Mesendoderm (in vitro differentiated cells): ENCODE data around the gene CAMKMT.

Experiments
- DNase-seq: peaks from one replicate; pipeline ENCODE4 v3.0.0; 2013
- H2AK5ac ChIP-seq: 2 replicates; pipeline ENCODE4 v1.6.1; 2013; ENCODE audit warnings: low read length, inconsistent platforms
- H2BK120ac ChIP-seq: 2 replicates; pipeline ENCODE4 v1.6.1; 2013; ENCODE audit warnings: low read depth, mild to moderate bottlenecking, low read length, moderate library complexity, mixed read lengths
- H2BK15ac ChIP-seq: replicated peaks from 2 replicates; pipeline ENCODE4 v1.6.1; 2013; ENCODE audit warnings: low read depth, mild to moderate bottlenecking, moderate library complexity
- H2BK5ac ChIP-seq: 2 replicates; pipeline ENCODE4 v1.6.1; 2013; ENCODE audit warnings: low read length, inconsistent platforms
- H3K18ac ChIP-seq: 2 replicates; pipeline ENCODE4 v1.6.1; 2013; ENCODE audit warnings: mild to moderate bottlenecking, low read length, mixed read lengths
- H3K23ac ChIP-seq: one replicate; pipeline ENCODE4 v1.6.1; 2013; ENCODE audit warnings: low read length
- H3K27ac ChIP-seq: 2 replicates; pipeline ENCODE4 v1.5.1; 2013; ENCODE audit warnings: low read depth, mild to moderate bottlenecking, inconsistent platforms, low read length, moderate library complexity
- H3K27me3 ChIP-seq: 2 replicates; pipeline ENCODE4 v1.6.1; 2013; ENCODE audit warnings: low read length, control low read depth, mild to moderate bottlenecking, inconsistent platforms; ENCODE audit not compliant: insufficient read depth, poor library complexity
- H3K36me3 ChIP-seq: 2 replicates; pipeline ENCODE4 v1.6.1; 2013; ENCODE audit warnings: low read length, inconsistent platforms; ENCODE audit not compliant: control insufficient read depth, insufficient read depth
- H3K4ac ChIP-seq: one replicate; pipeline ENCODE4 v1.6.1; 2013; ENCODE audit warnings: low read depth, mild to moderate bottlenecking, low read length, moderate library complexity
- H3K4me1 ChIP-seq: 2 replicates; pipeline ENCODE4 v1.6.1; 2013; ENCODE audit warnings: low read depth, low read length, inconsistent platforms; ENCODE audit not compliant: control insufficient read depth
- H3K4me2 ChIP-seq: 2 replicates; pipeline ENCODE4 v1.6.1; 2013; ENCODE audit warnings: low read length
- H3K4me3 ChIP-seq: 2 replicates; pipeline ENCODE4 v1.5.1; 2013; ENCODE audit warnings: mild to moderate bottlenecking, low read length
- H3K56ac ChIP-seq: one replicate; pipeline ENCODE4 v1.6.1; 2013; ENCODE audit warnings: low read length
- H3K79me1 ChIP-seq: 2 replicates; pipeline ENCODE4 v1.6.1; 2013; ENCODE audit warnings: low read length, inconsistent platforms
- H3K79me2 ChIP-seq: 2 replicates; pipeline ENCODE4 v1.6.1; 2013; ENCODE audit warnings: mild to moderate bottlenecking, low read length; ENCODE audit not compliant: control insufficient read depth, insufficient read depth
- H3K9ac ChIP-seq: 2 replicates; pipeline ENCODE4 v1.6.1; 2013; ENCODE audit warnings: low read length, inconsistent platforms
- H4K5ac ChIP-seq: one replicate; pipeline ENCODE4 v1.6.1; 2013; ENCODE audit warnings: low read length
- H4K8ac ChIP-seq: one replicate; pipeline ENCODE4 v1.6.1; 2013; ENCODE audit warnings: low read depth, mild to moderate bottlenecking, control low read depth, low read length, moderate library complexity
- WGBS: extraction: QIAGEN DNeasy Blood & Tissue Kit; methylation state at CpG from one replicate; pipeline ENCODE4 v1.1.7; 2013; ENCODE audit warnings: low lambda C conversion rate, missing lambda C conversion rate; ENCODE audit not compliant: insufficient coverage; ENCODE audit errors: extremely low coverage; 5-methylcytosine and 5-hydroxymethylcytosine counted together

CAMKMT gene

GRCh38 chr2:44362207-44363015, 664 bp downstream of the CAMKMT start:
- Histone ChIP-seq H3K4me3 (peak overlapping the region; percentile 92), H2BK15ac (no peak overlapping the region), H3K79me2 (peaks cover 4% of the 10 kb centered on the region), H3K4me1 (peaks cover 2% of the 10 kb centered on the region), H3K27ac (peak overlapping the region; percentile 22), H3K27me3 (no peaks in the 10 kb centered on the region), H3K4ac (no peak overlapping the region), H3K18ac (peak overlapping the region; percentile 31), H3K9ac (peak overlapping the region; percentile 86), H3K56ac (peak overlapping the region; percentile 92), H2BK120ac (no peak overlapping the region), H3K23ac (peak overlapping the region; percentile 54), H4K5ac (no peak overlapping the region), H2AK5ac (no peak overlapping the region), H2BK5ac (no peak overlapping the region), H3K36me3 (no peaks in the 10 kb centered on the region), H4K8ac (no peak overlapping the region), H3K4me2 (peak overlapping the region; percentile 50), H3K79me1 (peaks cover 8% of the 10 kb centered on the region)
- no peak for DNase-seq
- no CpG with 5 or more reads among the region's 32 CpGs for WGBS

GRCh38 chr2:44364604-44365003, 2.9 kb downstream of the CAMKMT start:
- peaks cover 7% of the 10 kb centered on the region for H3K79me1 ChIP-seq
- no peak overlapping the region for H3K4me3 ChIP-seq
- no peaks in the 10 kb centered on the region for H3K36me3 ChIP-seq
- H4K5ac ChIP-seq = no peak overlapping the region
- H4K8ac ChIP-seq = no peak overlapping the region
- no peak overlapping the region for H2BK15ac ChIP-seq
- peaks cover 4% of the 10 kb centered on the region for H3K79me2 ChIP-seq
- no peak overlapping the region for H3K9ac ChIP-seq
- no peak overlapping the region for H3K18ac ChIP-seq
- no peak overlapping the region for H2BK120ac ChIP-seq
- peaks cover 2% of the 10 kb centered on the region for H3K4me1 ChIP-seq
- H3K56ac ChIP-seq = no peak overlapping the region
- no peaks in the 10 kb centered on the region for H3K27me3 ChIP-seq
- no peak overlapping the region for H3K4ac ChIP-seq
- DNase-seq = no peak
- H3K27ac ChIP-seq = no peak overlapping the region
- H3K23ac ChIP-seq = no peak overlapping the region
- no CpG with 5 or more reads among the region's 3 CpGs for WGBS
- no peak overlapping the region for H2AK5ac ChIP-seq
- H3K4me2 ChIP-seq = no peak overlapping the region
- no peak overlapping the region for H2BK5ac ChIP-seq

GRCh38 chr2:44367591-44367990, 5.8 kb downstream of the CAMKMT start:
- H3K79me1 ChIP-seq = peaks cover 3% of the 10 kb centered on the region
- no peak overlapping the region for H2AK5ac ChIP-seq
- H3K36me3 ChIP-seq = no peaks in the 10 kb centered on the region
- peaks cover 4% of the 10 kb centered on the region for H3K79me2 ChIP-seq
- no peak for DNase-seq
- no peak overlapping the region for H3K18ac ChIP-seq
- no peak overlapping the region for H3K4ac ChIP-seq
- no peak overlapping the region for H4K8ac ChIP-seq
- H2BK5ac ChIP-seq = no peak overlapping the region
- no peak overlapping the region for H3K9ac ChIP-seq
- H3K4me2 ChIP-seq = no peak overlapping the region
- no peak overlapping the region for H2BK120ac ChIP-seq
- H3K4me1 ChIP-seq = peaks cover 2% of the 10 kb centered on the region
- WGBS = no CpG with 5 or more reads among the region's 1 CpG
- H3K27ac ChIP-seq = no peak overlapping the region
- H3K56ac ChIP-seq = no peak overlapping the region
- no peak overlapping the region for H2BK15ac ChIP-seq
- no peak overlapping the region for H3K4me3 ChIP-seq
- H4K5ac ChIP-seq = no peak overlapping the region
- no peak overlapping the region for H3K23ac ChIP-seq
- H3K27me3 ChIP-seq = no peaks in the 10 kb centered on the region

- H3K79me1 ChIP-seq = no peaks in the 10 kb centered on the region
- no peak overlapping the region for H3K4me3 ChIP-seq
- no peak overlapping the region for H4K8ac ChIP-seq
- H3K4me1 ChIP-seq = no peaks in the 10 kb centered on the region
- no peak overlapping the region for H3K56ac ChIP-seq
- H3K36me3 ChIP-seq = no peaks in the 10 kb centered on the region
- no peak overlapping the region for H4K5ac ChIP-seq
- H3K4me2 ChIP-seq = no peak overlapping the region
- H3K18ac ChIP-seq = no peak overlapping the region
- H3K79me2 ChIP-seq = peaks cover 2% of the 10 kb centered on the region
- no peak overlapping the region for H3K4ac ChIP-seq
- no peak overlapping the region for H2AK5ac ChIP-seq
- no peak overlapping the region for H3K27ac ChIP-seq
- no peak for DNase-seq
- no peak overlapping the region for H3K23ac ChIP-seq
- no peak overlapping the region for H2BK5ac ChIP-seq
- no peaks in the 10 kb centered on the region for H3K27me3 ChIP-seq
- H2BK120ac ChIP-seq = no peak overlapping the region
- no peak overlapping the region for H3K9ac ChIP-seq
- no peak overlapping the region for H2BK15ac ChIP-seq
Measured at GRCh38 chr2:44369392-44369791, 7.6 kb downstream of the CAMKMT start.

GRCh38 chr2:44371445-44371844, 9.7 kb downstream of the CAMKMT start:
- H3K79me1 ChIP-seq = no peaks in the 10 kb centered on the region
- no peaks in the 10 kb centered on the region for H3K4me1 ChIP-seq
- no peak overlapping the region for H3K27ac ChIP-seq
- H2BK15ac ChIP-seq = no peak overlapping the region
- no peak for DNase-seq
- no peak overlapping the region for H4K5ac ChIP-seq
- H3K4ac ChIP-seq = no peak overlapping the region
- H3K36me3 ChIP-seq = no peaks in the 10 kb centered on the region
- no peak overlapping the region for H4K8ac ChIP-seq
- H3K4me2 ChIP-seq = no peak overlapping the region
- H3K9ac ChIP-seq = no peak overlapping the region
- H3K18ac ChIP-seq = no peak overlapping the region
- H3K4me3 ChIP-seq = no peak overlapping the region
- H3K27me3 ChIP-seq = no peaks in the 10 kb centered on the region
- H2BK5ac ChIP-seq = no peak overlapping the region
- H3K56ac ChIP-seq = no peak overlapping the region
- H3K23ac ChIP-seq = no peak overlapping the region
- no peak overlapping the region for H2BK120ac ChIP-seq
- no peak overlapping the region for H2AK5ac ChIP-seq
- H3K79me2 ChIP-seq = no peaks in the 10 kb centered on the region

DNA sequence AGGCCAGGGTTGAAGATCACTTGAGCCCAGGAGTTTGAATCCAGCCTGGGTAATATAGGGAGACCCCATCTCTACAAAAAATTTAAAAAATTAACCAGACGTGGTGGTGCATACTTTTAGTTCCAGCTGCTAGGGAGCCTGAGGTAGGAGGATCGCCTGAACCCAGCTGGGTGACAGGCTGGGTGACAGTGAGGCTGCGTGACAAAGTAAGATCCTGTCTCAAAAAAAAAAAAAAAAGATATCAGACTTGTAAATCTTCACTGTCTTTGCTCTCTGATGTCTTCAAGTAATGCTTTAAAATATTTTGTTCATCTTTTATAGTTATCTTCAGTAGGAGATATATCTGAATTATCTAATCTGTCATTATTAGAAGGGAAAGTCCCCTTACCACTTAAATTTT, 10.5 kb downstream of the CAMKMT start:
- Histone ChIP-seq H4K5ac (no peak overlapping the region), H2BK5ac (no peak overlapping the region), H3K4ac (no peak overlapping the region), H3K4me3 (no peak overlapping the region), H3K27ac (no peak overlapping the region), H2AK5ac (no peak overlapping the region), H3K23ac (no peak overlapping the region), H2BK120ac (no peak overlapping the region), H3K9ac (no peak overlapping the region), H3K56ac (no peak overlapping the region), H3K4me1 (no peaks in the 10 kb centered on the region), H3K18ac (no peak overlapping the region), H3K4me2 (no peak overlapping the region), H4K8ac (no peak overlapping the region), H2BK15ac (no peak overlapping the region), H3K79me2 (no peaks in the 10 kb centered on the region), H3K36me3 (no peaks in the 10 kb centered on the region), H3K27me3 (no peaks in the 10 kb centered on the region), H3K79me1 (no peaks in the 10 kb centered on the region)
- no peak for DNase-seq
- WGBS = no CpG with 5 or more reads among the region's 3 CpGs
